GM13976 (cell line): Measurements from ENCODE around the gene NLRX1.
"Not testable (repeated sequence)": the region's sequence is repeated elsewhere in the genome, so short reads cannot be mapped to it uniquely, and the experiment has no call there.

Experiments
- DNase-seq: peaks from one replicate; pipeline ENCODE4 v3.0.0; 2012; ENCODE audit warnings: low spot score
- in situ Hi-C: fragments of 300-500 bp; cut with MboI; formaldehyde crosslinking; loops from one replicate; pipeline ENCODE4 v1.12.0; 2022; ENCODE audit warnings: low sequenced_read_pairs, mixed read lengths, inconsistent platforms; ENCODE audit not compliant: unreplicated experiment
- TF ChIP-seq, protein P1 (sequence below): IDR thresholded peaks from 2 replicates; pipeline ENCODE4 v1.5.1; 2012; ENCODE audit warnings: borderline replicate concordance, mild to moderate bottlenecking; ENCODE audit not compliant: insufficient read depth; ENCODE audit errors: extremely low read depth, missing control alignments, control extremely low read depth

The NLRX1 gene

DNA sequence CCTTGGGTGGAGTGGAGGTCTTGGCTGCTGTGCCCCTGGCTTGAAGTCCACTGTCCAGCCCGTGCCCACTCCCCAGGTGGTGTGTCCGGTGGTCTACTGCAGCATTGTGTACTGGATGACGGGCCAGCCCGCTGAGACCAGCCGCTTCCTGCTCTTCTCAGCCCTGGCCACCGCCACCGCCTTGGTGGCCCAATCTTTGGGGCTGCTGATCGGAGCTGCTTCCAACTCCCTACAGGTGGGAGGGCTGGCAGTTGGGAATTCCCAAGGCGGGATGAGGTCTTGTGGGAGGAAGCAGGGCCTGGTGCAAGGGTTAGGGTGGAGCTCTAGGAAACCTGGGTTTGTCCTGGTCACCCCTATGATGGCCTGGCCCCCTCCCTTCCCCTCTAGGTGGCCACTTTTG is 8.4 kb upstream of the NLRX1 start:
- TF ChIP-seq, protein P1, sequence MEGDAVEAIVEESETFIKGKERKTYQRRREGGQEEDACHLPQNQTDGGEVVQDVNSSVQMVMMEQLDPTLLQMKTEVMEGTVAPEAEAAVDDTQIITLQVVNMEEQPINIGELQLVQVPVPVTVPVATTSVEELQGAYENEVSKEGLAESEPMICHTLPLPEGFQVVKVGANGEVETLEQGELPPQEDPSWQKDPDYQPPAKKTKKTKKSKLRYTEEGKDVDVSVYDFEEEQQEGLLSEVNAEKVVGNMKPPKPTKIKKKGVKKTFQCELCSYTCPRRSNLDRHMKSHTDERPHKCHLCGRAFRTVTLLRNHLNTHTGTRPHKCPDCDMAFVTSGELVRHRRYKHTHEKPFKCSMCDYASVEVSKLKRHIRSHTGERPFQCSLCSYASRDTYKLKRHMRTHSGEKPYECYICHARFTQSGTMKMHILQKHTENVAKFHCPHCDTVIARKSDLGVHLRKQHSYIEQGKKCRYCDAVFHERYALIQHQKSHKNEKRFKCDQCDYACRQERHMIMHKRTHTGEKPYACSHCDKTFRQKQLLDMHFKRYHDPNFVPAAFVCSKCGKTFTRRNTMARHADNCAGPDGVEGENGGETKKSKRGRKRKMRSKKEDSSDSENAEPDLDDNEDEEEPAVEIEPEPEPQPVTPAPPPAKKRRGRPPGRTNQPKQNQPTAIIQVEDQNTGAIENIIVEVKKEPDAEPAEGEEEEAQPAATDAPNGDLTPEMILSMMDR = no peak
- in situ Hi-C loops = no loop called here
- no peak for DNase-seq

DNA sequence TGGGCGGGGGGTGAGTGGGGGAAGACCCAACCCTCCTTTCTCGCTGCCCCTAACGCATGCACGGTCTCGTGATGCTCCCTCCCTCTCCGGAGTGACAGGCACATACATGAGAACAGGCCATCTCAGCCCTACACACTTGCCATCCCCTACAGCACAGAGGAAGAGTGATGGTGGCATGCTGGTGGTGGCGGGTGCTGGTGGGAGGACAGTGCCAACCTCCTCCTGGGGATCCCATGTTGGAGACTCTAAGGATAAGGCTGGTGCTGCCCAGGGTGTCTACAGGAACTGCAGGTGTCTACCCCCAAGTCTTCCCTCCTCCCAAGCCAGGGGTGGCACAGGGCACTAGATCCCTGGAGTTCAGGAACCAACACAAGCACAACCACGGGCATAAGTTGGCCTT is 6.7 kb upstream of the NLRX1 start:
- in situ Hi-C loops = no loop called here
- TF ChIP-seq, protein P1 = no peak
- no peak for DNase-seq

DNA sequence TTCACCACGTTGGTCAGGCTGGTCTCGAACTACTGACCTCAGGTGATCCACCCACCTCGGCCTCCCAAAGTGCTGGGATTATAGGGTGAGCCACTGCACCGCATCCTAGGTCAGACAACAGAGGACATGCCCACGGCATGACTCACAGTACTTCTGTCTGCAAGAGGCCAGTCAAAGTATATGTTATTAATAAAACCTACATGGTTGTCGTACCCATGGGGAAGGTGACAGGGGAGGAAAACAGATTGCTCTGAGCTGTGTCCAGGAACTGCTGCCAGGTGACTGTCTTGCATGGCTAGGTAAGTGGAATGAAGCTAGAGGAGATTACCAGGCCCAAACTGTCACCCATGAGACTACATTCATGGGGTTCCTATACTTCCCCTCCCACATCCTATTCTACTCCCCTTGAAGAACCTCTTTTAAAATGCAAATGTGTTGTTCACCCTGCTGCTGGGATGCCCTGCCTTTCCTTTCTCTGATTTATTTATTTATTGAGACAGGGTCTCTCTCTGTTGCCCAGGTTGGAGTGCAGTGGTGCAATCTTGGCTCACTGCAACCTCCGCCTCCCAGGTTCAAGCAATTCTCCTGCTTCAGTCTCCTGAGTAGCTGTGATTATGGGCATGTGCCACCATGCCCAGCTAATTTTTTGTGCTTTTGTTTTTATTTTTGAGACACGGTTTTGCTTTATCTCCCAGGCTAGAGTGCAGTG is 2.0 kb upstream of the NLRX1 start:
- in situ Hi-C loops = no loop called here
- TF ChIP-seq, protein P1 = no peak
- DNase-seq = no peak

DNA sequence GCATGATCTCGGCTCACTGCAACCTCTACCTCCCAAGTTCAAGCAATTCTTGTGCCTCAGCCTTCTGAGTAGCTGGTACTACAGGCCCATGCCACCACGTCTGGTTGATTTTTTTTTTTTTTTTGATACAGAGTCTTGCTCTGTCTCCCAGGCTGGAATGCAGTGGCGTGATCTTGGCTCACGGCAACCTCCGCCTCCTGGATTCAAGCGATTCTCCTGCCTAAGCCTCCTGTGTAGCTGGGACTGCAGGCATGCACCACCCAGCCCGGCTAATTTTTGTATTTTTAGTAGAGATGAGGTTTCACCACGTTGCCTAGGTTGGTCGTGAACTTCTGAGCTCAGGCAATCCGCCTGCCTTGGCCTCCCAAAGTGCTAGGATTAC is 1.5 kb upstream of the NLRX1 start:
- DNase-seq, in situ Hi-C loops: not testable (repeated sequence)

DNA sequence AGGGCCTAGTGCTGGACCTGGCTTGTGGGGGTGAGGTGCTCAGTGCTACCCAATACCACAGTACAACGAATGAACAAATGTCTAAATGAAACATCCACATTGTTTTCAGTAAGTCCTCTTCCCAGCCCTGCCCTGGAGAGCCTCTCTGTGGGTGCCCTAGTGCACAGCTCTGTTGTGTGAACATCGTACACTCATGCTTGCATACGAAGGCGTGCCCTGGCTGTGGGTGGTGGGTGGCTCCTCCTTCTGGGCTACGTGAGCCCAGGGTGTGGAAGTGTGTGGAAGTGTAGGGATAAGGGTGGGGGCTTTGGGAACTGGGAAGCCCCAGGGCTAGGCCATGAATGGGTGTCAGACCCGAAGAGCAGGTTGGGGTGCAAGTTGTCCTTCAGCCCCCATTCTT is 592 bp upstream of the NLRX1 start:
- in situ Hi-C loops = no loop called here
- no peak for DNase-seq

DNA sequence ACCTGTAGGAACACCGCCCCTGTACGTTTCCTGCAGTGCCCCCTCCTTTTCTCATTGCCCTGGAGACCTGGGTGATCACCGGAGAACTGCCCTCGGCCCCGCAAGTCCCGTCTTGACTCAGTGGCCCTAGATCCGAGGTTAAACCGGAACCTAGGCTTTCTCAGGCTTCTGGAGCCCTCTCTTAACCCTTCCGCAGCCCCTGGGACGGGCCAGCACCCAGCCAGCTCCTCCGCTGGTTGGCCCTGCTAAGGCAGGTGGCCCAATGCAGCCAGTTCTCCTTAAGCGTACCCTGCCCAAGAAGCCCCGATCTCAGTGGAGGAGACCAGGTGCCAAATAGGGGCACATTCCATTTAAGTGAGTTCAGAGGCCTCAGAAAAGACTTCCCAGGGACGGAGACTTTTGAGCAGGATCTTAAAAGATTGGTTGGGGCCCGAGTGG is 776 bp downstream of the NLRX1 start:
- DNase-seq = peak; percentile 76
- TF ChIP-seq, protein P1 = no peak
- in situ Hi-C loops = no loop called here

More for the DNA sequence above, 592 bp upstream of the NLRX1 start:
- TF ChIP-seq, protein P1 = no peak

DNA sequence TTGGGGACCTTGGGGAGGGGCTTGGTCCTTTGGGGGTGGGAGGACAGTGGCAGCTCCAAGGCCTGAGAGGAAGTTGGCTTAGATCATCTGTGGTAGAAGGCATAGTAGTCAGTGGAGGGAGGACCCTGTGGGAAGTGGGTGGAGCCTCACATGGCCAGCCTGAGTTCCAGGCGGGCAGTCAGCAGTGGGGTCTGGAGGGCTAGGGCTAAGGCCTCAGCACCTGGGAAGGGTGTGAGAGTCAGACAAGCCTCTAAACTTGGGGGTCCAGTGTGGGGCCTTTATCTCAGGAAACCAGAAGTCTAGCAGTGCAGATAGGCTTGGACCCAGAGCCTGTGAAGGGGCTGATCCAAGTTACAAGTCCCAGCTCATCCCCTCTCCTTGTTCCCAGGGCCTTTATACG is 4.0 kb downstream of the NLRX1 start:
- DNase-seq = no peak
- TF ChIP-seq, protein P1 = no peak
- in situ Hi-C loops = no loop called here
